ENCODE measurements around the gene GATM. TPM values are rescaled to one million over a fixed set of nuclear protein-coding genes. Genes with fewer than 3 reads are reported as not detected.

The GATM gene
- total RNA-seq, 4 donors from 2014 or later, result 159 to 195 (median 172) TPM

GRCh38 chr15:45395943-45396342 is 17.6 kb upstream of the GATM start:
- DNase-seq (ENCODE audit: low spot score in 2 of 2), result no peak
- no peak for TF ChIP-seq EP300 (IDR thresholded peaks at IDR 0.05)
- TF ChIP-seq POLR2A (IDR thresholded peaks at IDR 0.05), result no peak
- TF ChIP-seq CTCF (IDR thresholded peaks at IDR 0.05), result no peak
- TF ChIP-seq POLR2AphosphoS5 (IDR thresholded peaks at IDR 0.05), result no peak
- H3K4me3 ChIP-seq, result no peak overlapping the region
- H3K36me3 ChIP-seq, result no peaks in the 10 kb centered on the region
- H3K9me3 ChIP-seq, result no peaks in the 10 kb centered on the region
- H3K27ac ChIP-seq, result no peak overlapping the region
- 45% methylated on average over 4 of the region's 4 CpGs for WGBS
- peaks cover 37% of the 10 kb centered on the region for H3K4me1 ChIP-seq
- H3K27me3 ChIP-seq, result no peaks in the 10 kb centered on the region

GRCh38 chr15:45394681-45395080 is 16.3 kb upstream of the GATM start:
- no peak overlapping the region for H3K27ac ChIP-seq
- no peaks in the 10 kb centered on the region for H3K36me3 ChIP-seq
- H3K4me1 ChIP-seq, result peaks cover 37% of the 10 kb centered on the region
- WGBS, result 74% methylated on average over 2 of the region's 2 CpGs
- DNase-seq (ENCODE audit: low spot score in 2 of 2), result no peak
- H3K9me3 ChIP-seq, result no peaks in the 10 kb centered on the region
- no peak overlapping the region for H3K4me3 ChIP-seq
- H3K27me3 ChIP-seq, result no peaks in the 10 kb centered on the region
- TF ChIP-seq CTCF (IDR thresholded peaks at IDR 0.05) (no peak), EP300 (IDR thresholded peaks at IDR 0.05) (no peak), POLR2AphosphoS5 (IDR thresholded peaks at IDR 0.05) (no peak)

- DNase-seq (ENCODE audit: low spot score in 2 of 2), result no peak
- no peak for TF ChIP-seq POLR2A (IDR thresholded peaks at IDR 0.05)
- TF ChIP-seq POLR2AphosphoS5 (IDR thresholded peaks at IDR 0.05), result no peak
- no peak for TF ChIP-seq EP300 (IDR thresholded peaks at IDR 0.05)
- TF ChIP-seq CTCF (IDR thresholded peaks at IDR 0.05), result no peak
- H3K4me3 ChIP-seq, result no peak overlapping the region
- no peaks in the 10 kb centered on the region for H3K36me3 ChIP-seq
- 58% methylated on average over 3 of the region's 3 CpGs for WGBS
- no peaks in the 10 kb centered on the region for H3K27me3 ChIP-seq
- H3K27ac ChIP-seq, result no peak overlapping the region
- H3K9me3 ChIP-seq, result no peaks in the 10 kb centered on the region
- peaks cover 34% of the 10 kb centered on the region for H3K4me1 ChIP-seq
Measured at GRCh38 chr15:45393851-45394250, 15.5 kb upstream of the GATM start.

- no peaks in the 10 kb centered on the region for H3K9me3 ChIP-seq
- no peak overlapping the region for H3K4me3 ChIP-seq
- TF ChIP-seq POLR2AphosphoS5 (IDR thresholded peaks at IDR 0.05), result no peak
- no peak for TF ChIP-seq POLR2A (IDR thresholded peaks at IDR 0.05)
- TF ChIP-seq CTCF (IDR thresholded peaks at IDR 0.05), result no peak
- TF ChIP-seq EP300 (IDR thresholded peaks at IDR 0.05), result no peak
Measured at GRCh38 chr15:45392584-45392855, 14.2 kb upstream of the GATM start.

GRCh38 chr15:45391746-45392583 is 13.6 kb upstream of the GATM start:
- no peaks in the 10 kb centered on the region for H3K27me3 ChIP-seq
- DNase-seq (ENCODE audit: low spot score in 2 of 2), result no peak
- WGBS, result 45% methylated on average over 6 of the region's 7 CpGs

More at GRCh38 chr15:45392584-45392855, 14.2 kb upstream of the GATM start:
- no peak for DNase-seq (ENCODE audit: low spot score in 2 of 2)
- Histone ChIP-seq H3K36me3 (no peaks in the 10 kb centered on the region), H3K27ac (no peak overlapping the region), H3K4me1 (peaks cover 42% of the 10 kb centered on the region), H3K27me3 (no peaks in the 10 kb centered on the region)

More at GRCh38 chr15:45391746-45392583, 13.6 kb upstream of the GATM start:
- no peak for TF ChIP-seq EP300 (IDR thresholded peaks at IDR 0.05)
- TF ChIP-seq POLR2A (IDR thresholded peaks at IDR 0.05), result no peak
- TF ChIP-seq POLR2AphosphoS5 (IDR thresholded peaks at IDR 0.05), result no peak
- no peak for TF ChIP-seq CTCF (IDR thresholded peaks at IDR 0.05)
- H3K9me3 ChIP-seq, result no peaks in the 10 kb centered on the region
- peak overlapping the region; percentile 11 for H3K27ac ChIP-seq
- peaks cover 46% of the 10 kb centered on the region for H3K4me1 ChIP-seq
- no peaks in the 10 kb centered on the region for H3K36me3 ChIP-seq
- H3K4me3 ChIP-seq, result no peak overlapping the region

Data from suprapubic skin (tissue), 4 donors.